Sigmoid colon (tissue), 7 donors: ENCODE results near the gene TRAF7. TPM values are rescaled to one million over a fixed set of nuclear protein-coding genes. Genes with fewer than 3 reads are reported as not detected.

Experiments used
- DNase-seq: peaks from one replicate; pipeline ENCODE4 v3.0.0-alpha.2; 2019
- H3K27ac ChIP-seq, 4 donors: fragments of 200-600 bp; sonication (generic); one replicate each; pipeline ENCODE4 v1.5.1; 2016 to 2019; ENCODE audit warnings: mild to moderate bottlenecking in 1 of 4
- H3K27me3 ChIP-seq, 3 donors: fragments of 200-600 bp; sonication (generic); one replicate each; pipeline ENCODE4 v1.5.1; 2019; ENCODE audit warnings: mild to moderate bottlenecking in 1 of 3
- H3K36me3 ChIP-seq, 4 donors: fragments of 200-600 bp; sonication (generic); one replicate each; pipeline ENCODE4 v1.5.1; 2016 to 2019
- H3K4me1 ChIP-seq, 4 donors: fragments of 200-600 bp; sonication (generic); one replicate each; pipeline ENCODE4 v1.5.1; 2017 to 2019
- H3K4me3 ChIP-seq, 4 donors: fragments of 200-600 bp; sonication (generic); one replicate each; pipeline ENCODE4 v1.5.1; 2017 to 2019; ENCODE audit warnings: mild to moderate bottlenecking in 2 of 4, moderate library complexity in 1 of 4
- H3K9me3 ChIP-seq, 4 donors: fragments of 200-600 bp in 3 of 4; sonication (generic) in 3 of 4; one replicate each; pipeline versions ENCODE4 v1.5.1 to v1.6.1; 2013 to 2019
- EP300 ChIP-seq, 4 donors: sonication (generic); formaldehyde crosslinking; IDR thresholded peaks; one replicate each; pipeline ENCODE4 v1.6.1; 2017; ENCODE audit warnings: antibody characterized with exemption in 4 of 4
- POLR2A ChIP-seq, 2 donors: fragments of 450-650 bp; IDR thresholded peaks; one replicate each; pipeline ENCODE4 v1.6.1; 2016; ENCODE audit warnings: antibody characterized with exemption in 2 of 2, mild to moderate bottlenecking in 2 of 2, moderate library complexity in 2 of 2
- POLR2AphosphoS5 ChIP-seq, 4 donors: sonication (generic); formaldehyde crosslinking; IDR thresholded peaks; one replicate each; pipeline ENCODE4 v1.6.1; 2017; ENCODE audit warnings: antibody characterized with exemption in 4 of 4
- WGBS, 2 donors: extraction: QIAGEN DNeasy Blood & Tissue Kit; methylation state at CpG; one replicate each; pipeline ENCODE4 v1.1.7; 2013; 5-methylcytosine and 5-hydroxymethylcytosine counted together
- intact Hi-C: fragments of 100-400 bp; cut with DNase I; formaldehyde crosslinking; loops from one replicate; pipeline ENCODE4 v1.15.1; 2023
- polyA plus RNA-seq, 3 donors: library from polyadenylated mRNA; stranded (reverse); fragments of 200-250 nt; gene quantifications; one replicate each; pipeline ENCODE4 v1.2.3, GENCODE V29; 2013
- total RNA-seq, 4 donors: library from RNA; depleted of rRNA; stranded (reverse); fragments of >200 nt; gene quantifications; one replicate each; pipeline ENCODE4 v1.1.0, GENCODE V29; 2016
- TF ChIP-seq, protein P1 (sequence below), 4 experiments: fragments of 450-650 bp in 3 of 4; fragments of 200-600 bp in 1 of 4; IDR thresholded peaks; one replicate each; pipeline ENCODE4 v1.5.1; 2016 to 2019; ENCODE audit warnings: antibody characterized with exemption in 4 of 4, mild to moderate bottlenecking in 3 of 4, moderate library complexity in 2 of 4
- donor health status: healthy with polysubstance abuse.
- donor health status: Bipolar disorder and iron deficiency.
- donor health status: healthy.

The TRAF7 gene
- total and polyA plus RNA-seq, 7 donors = 30.3 to 65.1 (median 45.0) TPM

DNA sequence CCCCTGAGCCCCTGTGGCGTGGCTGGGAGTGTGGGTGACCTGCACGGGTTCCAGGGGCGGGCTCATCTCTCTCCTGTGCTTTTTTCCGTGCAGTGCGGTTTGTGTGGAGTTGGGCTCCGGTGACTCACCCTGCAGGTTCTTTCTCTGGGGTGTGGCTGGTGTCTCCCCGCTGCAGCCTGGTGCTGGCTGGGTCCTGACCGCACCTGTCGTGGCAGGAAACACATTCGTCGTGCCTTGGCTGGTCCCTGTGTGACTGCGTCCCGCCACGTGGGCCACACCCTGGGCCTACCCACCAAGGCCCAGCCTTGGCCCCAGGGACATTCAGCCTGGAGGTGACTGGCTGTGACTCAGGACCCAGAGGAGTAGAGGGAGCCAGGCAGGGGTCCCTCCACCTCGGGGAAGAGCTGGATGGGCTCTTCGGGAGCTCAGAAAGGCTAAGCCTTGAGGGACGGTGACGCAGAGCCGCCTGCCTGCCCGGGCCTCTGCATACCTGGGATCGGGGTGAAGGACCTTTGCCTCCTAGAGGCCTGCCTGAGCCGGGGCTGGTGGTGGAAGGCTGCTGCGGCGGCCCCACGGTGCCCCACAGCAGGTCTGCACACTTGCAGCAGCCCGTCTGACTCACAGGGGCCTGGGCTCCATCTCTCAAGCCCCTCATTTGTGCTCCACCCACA is 7.8 kb downstream of the TRAF7 start:
- Histone ChIP-seq H3K27ac (peak overlapping the region in 1 of 4 donors; percentile 22), H3K4me3 (no peak overlapping the region), H3K4me1 (peaks cover 0 to 44% (median 39%) of the 10 kb centered on the region in 4 donors), H3K27me3 (no peaks in the 10 kb centered on the region), H3K9me3 (no peaks in the 10 kb centered on the region), H3K36me3 (peaks cover 0 to 34% (median 26%) of the 10 kb centered on the region in 4 donors)
- TF ChIP-seq, protein P1, sequence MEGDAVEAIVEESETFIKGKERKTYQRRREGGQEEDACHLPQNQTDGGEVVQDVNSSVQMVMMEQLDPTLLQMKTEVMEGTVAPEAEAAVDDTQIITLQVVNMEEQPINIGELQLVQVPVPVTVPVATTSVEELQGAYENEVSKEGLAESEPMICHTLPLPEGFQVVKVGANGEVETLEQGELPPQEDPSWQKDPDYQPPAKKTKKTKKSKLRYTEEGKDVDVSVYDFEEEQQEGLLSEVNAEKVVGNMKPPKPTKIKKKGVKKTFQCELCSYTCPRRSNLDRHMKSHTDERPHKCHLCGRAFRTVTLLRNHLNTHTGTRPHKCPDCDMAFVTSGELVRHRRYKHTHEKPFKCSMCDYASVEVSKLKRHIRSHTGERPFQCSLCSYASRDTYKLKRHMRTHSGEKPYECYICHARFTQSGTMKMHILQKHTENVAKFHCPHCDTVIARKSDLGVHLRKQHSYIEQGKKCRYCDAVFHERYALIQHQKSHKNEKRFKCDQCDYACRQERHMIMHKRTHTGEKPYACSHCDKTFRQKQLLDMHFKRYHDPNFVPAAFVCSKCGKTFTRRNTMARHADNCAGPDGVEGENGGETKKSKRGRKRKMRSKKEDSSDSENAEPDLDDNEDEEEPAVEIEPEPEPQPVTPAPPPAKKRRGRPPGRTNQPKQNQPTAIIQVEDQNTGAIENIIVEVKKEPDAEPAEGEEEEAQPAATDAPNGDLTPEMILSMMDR (IDR thresholded peaks at IDR 0.05) = no peak
- TF ChIP-seq POLR2AphosphoS5 (IDR thresholded peaks at IDR 0.05) = no peak
- TF ChIP-seq EP300 (IDR thresholded peaks at IDR 0.05) = no peak
- TF ChIP-seq POLR2A (IDR thresholded peaks at IDR 0.05) = no peak
- DNase-seq = no peak
- WGBS, 2 donors = 31 to 77% methylated on average over 26 of the region's 26 CpGs
- intact Hi-C loops = no loop called here

DNA sequence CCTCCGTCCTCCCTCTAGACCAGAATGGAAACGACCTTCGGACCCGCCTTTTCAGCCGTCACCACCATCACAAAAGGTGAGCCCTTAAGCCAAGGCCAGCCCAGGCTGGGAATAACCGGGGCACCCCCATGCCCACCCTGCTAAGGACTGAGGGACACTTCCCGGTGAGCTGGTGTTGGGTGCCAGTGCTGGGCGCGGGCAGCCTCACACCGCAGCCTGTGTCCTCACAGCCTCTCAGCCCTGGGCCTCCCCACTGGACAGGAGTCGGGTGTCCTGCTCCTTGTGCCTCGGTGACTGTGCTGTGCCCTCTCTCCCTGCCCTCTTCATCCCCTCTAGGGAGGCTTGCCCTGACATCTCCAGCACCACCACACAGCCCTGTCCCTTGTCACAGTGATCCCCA is 10.3 kb downstream of the TRAF7 start:
- no peak for TF ChIP-seq POLR2A (IDR thresholded peaks at IDR 0.05)
- TF ChIP-seq, protein P1 (IDR thresholded peaks at IDR 0.05) = no peak
- no peak for TF ChIP-seq POLR2AphosphoS5 (IDR thresholded peaks at IDR 0.05)
- TF ChIP-seq EP300 (IDR thresholded peaks at IDR 0.05) = no peak

DNA sequence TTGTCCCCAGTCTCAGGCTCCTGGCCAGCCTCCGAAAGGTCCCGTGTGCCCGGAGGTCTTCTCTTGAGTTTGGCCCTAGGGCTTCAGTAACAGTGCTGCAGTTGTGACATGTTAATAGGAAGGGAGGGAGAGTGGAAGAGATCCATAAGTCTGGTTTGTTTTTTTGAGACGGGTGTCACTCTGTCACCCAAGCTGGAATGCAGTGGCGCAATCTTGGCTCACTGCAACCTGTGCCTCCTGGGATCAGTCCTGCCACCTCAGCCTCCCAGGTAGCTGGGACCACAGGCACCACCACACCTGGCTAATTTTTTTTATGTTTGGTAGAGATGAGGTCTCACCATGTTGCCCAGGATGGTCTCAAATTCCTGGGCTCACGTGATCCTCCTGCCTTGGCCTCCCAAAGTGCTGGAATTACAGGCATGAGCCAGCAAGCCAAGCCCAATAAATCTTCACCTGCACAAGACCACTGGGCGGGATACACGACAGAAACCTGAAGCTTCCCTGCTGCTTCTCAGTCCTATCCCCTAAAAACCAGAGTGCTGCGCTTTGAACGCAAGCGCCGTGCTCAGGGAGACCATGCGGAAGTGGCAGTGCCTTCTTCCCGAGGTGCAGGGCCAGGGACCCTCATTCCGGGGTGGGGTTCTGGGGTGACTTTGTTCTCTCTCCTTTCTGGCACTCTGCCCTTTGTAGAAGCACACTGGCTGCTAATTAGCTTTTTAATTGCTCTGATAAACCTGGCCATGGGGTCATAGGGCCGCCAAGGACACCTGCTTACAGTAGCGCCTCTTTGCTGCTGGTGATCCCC is 10.9 kb downstream of the TRAF7 start:
- Histone ChIP-seq H3K4me1 (peaks cover 0 to 13% (median 8%) of the 10 kb centered on the region in 4 donors), H3K36me3 (peaks cover 0 to 65% (median 35%) of the 10 kb centered on the region in 4 donors), H3K9me3 (no peaks in the 10 kb centered on the region), H3K4me3 (no peak overlapping the region), H3K27ac (no peak overlapping the region), H3K27me3 (no peaks in the 10 kb centered on the region)
- 82 to 93% methylated on average over 17 of the region's 17 CpGs for WGBS, 2 donors
- TF ChIP-seq POLR2A (IDR thresholded peaks at IDR 0.05) = no peak
- no peak for TF ChIP-seq EP300 (IDR thresholded peaks at IDR 0.05)
- no peak for TF ChIP-seq POLR2AphosphoS5 (IDR thresholded peaks at IDR 0.05)
- TF ChIP-seq, protein P1 (IDR thresholded peaks at IDR 0.05) = no peak
- DNase-seq = no peak
- intact Hi-C loops = no loop called here

More for the DNA sequence above, 10.3 kb downstream of the TRAF7 start:
- intact Hi-C loops = no loop called here
- Histone ChIP-seq H3K27me3 (no peaks in the 10 kb centered on the region), H3K4me3 (no peak overlapping the region), H3K9me3 (no peaks in the 10 kb centered on the region), H3K36me3 (peaks cover 0 to 59% (median 31%) of the 10 kb centered on the region in 4 donors), H3K27ac (no peak overlapping the region), H3K4me1 (peaks cover 0 to 19% (median 13%) of the 10 kb centered on the region in 4 donors)
- no peak for DNase-seq
- WGBS, 2 donors = 96% methylated on average over 12 of the region's 12 CpGs

DNA sequence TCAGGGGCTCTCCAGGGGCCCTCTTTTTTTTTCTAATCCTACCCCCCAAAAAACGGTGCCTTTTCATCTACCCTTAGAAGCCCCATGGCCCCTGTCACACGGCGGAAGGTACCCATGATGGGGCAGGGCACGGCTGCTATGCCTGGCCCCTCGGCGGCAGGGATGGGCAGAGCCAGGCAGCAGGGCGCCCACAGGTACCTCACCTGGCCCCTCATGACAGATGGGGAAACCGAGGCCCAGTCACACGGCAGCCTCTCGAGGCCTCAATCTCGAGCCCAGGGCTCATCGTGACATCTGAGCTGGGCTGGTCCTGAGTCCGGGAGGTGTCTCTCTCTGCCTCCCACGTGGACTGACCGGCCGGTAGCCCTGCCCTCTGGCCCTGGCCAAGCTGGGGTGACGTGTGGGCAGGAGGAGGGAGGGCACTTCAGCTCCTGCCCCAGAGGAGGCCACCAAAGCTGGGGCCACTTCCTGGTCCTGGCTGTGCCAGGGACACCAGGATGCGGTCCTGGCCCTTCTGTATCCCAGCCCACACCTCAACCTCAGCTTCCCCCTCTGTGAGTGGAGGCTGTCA is 11.6 kb downstream of the TRAF7 start:
- peaks cover 0 to 8% (median 2%) of the 10 kb centered on the region in 4 donors for H3K4me1 ChIP-seq
- no peak for TF ChIP-seq POLR2A (IDR thresholded peaks at IDR 0.05)
- TF ChIP-seq POLR2AphosphoS5 (IDR thresholded peaks at IDR 0.05) = no peak
- TF ChIP-seq, protein P1 (IDR thresholded peaks at IDR 0.05) = no peak
- TF ChIP-seq EP300 (IDR thresholded peaks at IDR 0.05) = no peak
- H3K36me3 ChIP-seq = peaks cover 0 to 72% (median 40%) of the 10 kb centered on the region in 4 donors
- H3K27me3 ChIP-seq = no peaks in the 10 kb centered on the region
- no peaks in the 10 kb centered on the region for H3K9me3 ChIP-seq
- intact Hi-C loops = no loop called here
- DNase-seq = no peak
- no peak overlapping the region for H3K27ac ChIP-seq
- WGBS, 2 donors = 94% methylated on average over 18 of the region's 18 CpGs
- no peak overlapping the region for H3K4me3 ChIP-seq
